ENCODE measurements around the gene KCTD16.

KCTD16 gene

DNA sequence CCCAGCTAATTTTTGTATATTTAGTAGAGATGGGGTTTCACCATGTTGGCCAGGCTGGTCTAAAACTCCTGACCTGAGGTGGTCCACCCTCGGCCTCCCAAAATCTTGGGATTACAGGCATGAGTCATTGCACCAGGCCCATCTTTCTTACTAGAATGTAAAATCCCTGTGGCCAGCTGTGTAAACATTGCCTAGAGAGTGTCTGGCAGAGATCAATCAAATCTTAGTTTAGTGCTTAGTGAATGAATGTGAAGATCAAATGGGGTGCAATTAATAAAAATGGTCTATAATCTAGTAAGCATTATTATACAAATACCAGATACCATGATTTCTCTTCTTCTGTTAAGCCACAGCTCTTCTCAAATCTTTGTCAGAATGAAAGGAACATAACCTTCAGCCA, 289.9 kb downstream of the KCTD16 start:
- no peak for DNase-seq (ENCODE audit: low read depth)

DNA sequence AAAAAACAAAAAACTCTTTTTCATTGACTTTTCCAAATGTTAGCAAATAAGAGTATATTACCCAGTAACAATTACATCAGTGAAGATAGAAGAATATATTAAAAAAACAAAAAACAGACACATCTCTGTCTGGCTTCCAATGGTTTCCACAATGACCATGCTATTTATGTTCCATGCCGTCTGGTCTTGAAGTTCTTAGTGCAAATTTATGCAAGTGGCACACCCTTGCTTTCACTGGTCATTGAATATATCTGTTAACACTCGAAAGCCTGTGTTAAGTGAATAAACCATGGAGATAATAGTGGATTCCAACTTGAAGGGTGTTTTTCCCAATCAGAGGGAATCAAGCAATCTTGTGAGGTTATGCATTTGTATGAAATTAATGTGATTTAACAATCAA, 291.9 kb downstream of the KCTD16 start:
- no peak for DNase-seq (ENCODE audit: low read depth)

GRCh38 chr5:144463481-144464223, 293.0 kb downstream of the KCTD16 start:
- no peak for DNase-seq (ENCODE audit: low read depth)

DNA sequence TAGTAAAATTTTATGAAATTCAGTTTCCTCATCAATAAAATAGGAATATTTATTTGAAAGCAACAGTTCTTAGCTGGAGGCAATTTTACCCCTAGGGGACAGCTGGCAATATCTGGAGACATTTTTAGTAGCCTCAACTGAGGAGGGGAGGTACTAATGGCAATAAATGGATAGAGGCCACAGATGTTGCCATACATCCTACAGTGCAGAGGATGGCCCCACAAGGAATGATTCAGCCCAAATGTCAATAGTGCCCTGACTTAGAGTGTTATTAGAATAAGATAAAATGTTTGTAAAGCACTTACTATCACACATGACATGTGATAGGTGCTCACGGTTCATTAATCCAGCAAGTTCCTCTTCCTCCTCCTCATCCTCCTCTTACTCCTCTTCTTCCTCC, 293.6 kb downstream of the KCTD16 start:
- DNase-seq (ENCODE audit: low read depth), result no peak

- no peak for DNase-seq (ENCODE audit: low read depth)
These were observed 294.8 kb downstream of the KCTD16 start for GRCh38 chr5:144465441-144465840.

- DNase-seq (ENCODE audit: low read depth), result no peak
These were observed 297.1 kb downstream of the KCTD16 start for GRCh38 chr5:144467792-144468191.

GRCh38 chr5:144468571-144468970, 297.9 kb downstream of the KCTD16 start:
- DNase-seq (ENCODE audit: low read depth), result no peak

DNA sequence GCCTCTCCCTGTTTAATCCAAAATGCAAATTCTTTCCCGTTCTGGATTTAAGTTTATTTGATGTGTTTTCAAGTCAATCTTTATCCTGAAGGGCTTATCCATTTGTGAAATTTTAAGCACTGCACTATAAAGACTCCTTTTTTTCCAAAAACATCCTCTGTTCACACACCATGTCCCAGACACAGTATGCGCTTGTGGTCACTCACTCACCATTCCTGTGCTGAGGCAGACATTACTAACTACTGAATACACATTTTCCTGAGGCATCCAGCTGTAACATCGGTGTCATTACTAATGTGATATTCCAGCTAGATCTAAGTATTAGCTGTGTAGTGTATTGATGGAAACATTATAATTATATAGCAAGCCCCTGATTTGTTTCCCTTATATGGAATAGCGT, 298.4 kb downstream of the KCTD16 start:
- no peak for DNase-seq (ENCODE audit: low read depth)

- no peak for DNase-seq (ENCODE audit: low read depth)
These were observed 301.5 kb downstream of the KCTD16 start for GRCh38 chr5:144472221-144472620.

DNA sequence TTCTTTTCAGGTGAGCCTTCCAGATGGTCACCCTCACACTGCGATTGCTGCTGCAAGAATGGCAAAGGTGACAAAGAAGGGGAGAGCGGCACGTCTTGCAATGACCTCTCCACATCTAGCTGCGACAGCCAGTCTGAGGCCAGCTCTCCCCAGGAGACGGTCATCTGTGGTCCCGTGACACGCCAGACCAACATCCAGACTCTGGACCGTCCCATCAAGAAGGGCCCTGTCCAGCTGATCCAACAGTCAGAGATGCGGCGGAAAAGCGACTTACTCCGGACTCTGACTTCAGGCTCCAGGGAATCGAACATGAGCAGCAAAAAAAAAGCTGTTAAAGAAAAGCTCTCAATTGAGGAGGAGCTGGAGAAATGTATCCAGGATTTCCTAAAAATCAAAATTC, 303.0 kb downstream of the KCTD16 start:
- DNase-seq (ENCODE audit: low read depth), result no peak

GRCh38 chr5:144478565-144478964, 307.9 kb downstream of the KCTD16 start:
- DNase-seq (ENCODE audit: low read depth), result no peak

DNA sequence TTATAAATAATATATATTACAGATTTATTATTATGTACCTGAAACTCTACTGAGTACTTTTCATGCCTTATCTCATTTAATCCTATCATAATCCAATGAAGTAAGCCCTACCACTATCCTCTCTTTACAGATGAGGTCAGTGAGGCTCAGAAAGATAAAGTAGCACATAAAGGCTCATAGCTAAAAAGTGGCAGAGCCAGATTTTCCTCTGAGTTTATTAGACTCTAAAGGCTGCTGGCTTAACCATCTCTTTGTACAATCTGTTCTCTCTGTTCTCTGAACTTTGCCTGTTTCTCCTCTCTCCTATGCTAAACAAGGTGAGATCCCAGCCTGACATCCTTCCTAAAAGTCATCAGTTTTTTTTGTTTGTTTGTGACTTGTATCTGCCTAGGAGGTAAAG, 311.2 kb downstream of the KCTD16 start:
- no peak for DNase-seq (ENCODE audit: low read depth)

- no peak for DNase-seq (ENCODE audit: low read depth)
These were observed 313.6 kb downstream of the KCTD16 start for GRCh38 chr5:144484124-144484897.

- no peak for DNase-seq (ENCODE audit: low read depth)
These were observed 314.9 kb downstream of the KCTD16 start for GRCh38 chr5:144485540-144485939.

DNA sequence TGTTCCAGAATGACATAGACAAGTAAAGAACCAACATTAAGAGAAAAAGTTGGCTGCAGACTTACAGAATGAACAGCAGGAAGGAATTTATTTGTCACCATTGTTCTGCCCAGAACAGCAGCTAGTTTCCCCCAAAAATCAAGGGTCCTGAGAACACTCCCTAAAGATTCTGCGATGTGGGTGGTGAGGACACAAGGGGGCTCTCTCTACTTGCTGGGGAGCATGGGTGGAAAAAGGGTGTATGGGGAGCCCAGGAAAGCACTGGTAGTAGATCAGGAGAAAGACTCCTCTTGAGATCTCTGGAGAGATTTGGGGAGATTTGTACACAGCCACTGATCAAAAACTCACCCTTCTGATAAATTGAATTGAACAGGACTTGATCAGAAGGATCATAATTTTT, 316.5 kb downstream of the KCTD16 start:
- DNase-seq (ENCODE audit: low read depth), result no peak

GRCh38 chr5:144487761-144488160, 317.1 kb downstream of the KCTD16 start:
- no peak for DNase-seq (ENCODE audit: low read depth)

DNA sequence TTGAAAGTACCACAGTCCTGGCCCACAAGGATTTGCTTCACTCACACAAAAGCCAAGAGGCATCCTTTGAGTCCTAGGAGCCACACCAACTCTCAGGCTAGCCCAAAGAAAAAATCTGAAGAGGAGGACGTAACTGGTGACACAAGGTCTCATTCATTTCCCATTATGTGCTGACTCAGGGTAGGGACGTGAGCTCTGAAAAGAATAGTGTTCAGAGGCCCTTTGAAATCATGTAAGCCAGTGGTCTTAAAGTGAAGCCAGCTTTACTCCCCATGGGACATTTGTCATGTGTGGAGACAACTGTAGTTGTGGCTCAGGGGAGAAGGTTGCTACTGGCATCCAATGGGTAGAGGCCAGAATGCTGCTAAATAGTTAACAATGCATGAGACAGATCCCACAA, 332.4 kb downstream of the KCTD16 start:
- no peak for DNase-seq (ENCODE audit: low read depth)

DNA sequence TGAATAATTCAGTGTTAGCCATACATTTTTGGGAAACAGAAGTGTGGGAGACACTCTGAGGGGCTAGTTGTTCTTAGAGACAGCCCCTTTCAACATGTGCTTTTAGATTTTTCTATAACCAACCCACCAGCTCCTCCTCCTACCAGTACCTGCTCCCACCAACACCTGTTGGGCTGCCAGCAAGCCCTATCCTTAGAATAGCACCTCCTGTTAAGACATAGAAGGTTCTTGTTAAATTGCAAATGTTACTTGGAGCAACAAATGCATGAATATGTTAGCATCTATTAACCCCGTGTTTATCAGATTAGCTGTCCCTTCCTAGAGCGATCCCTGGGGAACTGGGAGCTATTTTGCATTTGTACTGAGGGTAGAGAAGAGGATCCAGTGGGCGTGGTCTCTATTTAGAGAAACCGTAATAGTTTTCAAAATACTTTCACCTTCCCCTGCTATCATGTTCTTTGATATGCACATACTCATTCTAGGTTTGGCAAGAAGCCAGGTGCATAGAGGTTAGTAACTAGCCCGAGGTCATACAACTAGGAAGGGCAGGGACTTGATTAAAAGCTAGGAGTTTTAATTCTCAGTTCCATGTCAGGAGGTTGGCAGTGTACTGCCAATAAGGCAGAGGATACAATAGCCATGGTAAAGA, 334.4 kb downstream of the KCTD16 start:
- DNase-seq (ENCODE audit: low read depth), result no peak

DNA sequence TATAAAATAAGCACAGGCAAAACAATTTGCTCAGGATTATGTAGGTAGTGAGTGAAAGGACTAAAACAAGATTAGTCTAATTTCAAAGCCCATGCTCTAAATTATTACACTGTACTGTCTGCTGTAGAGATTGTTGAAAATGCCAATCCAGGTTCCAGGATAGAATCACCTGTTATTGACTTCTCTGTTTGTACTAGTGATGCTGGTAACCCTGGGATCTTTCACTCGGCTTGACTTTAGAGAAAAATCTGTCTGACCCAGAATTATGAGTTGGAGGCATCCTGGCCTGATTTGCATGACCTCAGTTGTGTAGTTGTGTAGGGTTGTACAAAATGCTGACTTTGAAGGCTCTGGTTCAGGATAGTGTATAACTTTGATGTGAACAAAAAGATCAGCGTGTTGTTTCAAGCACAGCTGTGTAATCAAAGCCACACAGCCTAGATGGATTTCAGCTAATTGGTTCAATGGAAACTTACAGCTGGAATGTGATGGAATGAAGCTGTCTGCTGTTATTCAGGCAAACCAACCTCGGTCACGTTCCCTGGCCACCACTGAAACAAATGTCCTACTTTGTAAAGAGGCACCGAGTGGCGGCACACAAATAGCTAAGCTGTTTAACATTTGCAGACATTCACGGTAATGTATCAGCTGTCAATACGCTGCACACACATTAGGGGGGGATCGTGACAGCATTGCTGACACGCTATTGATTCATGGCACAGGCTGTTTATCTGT, 340.3 kb downstream of the KCTD16 start:
- no peak for DNase-seq (ENCODE audit: low read depth)

DNA sequence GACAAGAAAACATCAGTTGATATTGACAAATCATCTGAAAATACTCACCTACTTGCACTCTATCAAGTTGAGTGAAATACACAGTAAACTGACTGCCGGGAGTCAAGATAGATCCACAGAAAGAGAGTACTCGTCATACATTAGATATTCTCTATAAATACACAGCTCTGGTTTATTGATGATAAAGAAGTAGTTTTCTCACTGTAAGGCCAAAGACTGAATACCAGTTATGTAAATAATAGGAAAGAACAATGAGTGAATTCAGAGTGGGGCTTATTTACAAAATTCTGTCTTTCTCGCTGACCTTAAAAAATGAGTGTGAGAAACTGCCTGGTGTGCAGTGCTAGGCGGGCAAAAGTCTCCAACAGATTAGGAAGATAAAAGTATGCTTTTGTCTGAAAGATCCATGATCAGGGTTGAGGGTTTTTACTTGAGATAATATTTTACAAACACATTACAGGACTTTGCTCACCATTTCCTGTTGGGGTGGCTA, 341.0 kb downstream of the KCTD16 start:
- no peak for DNase-seq (ENCODE audit: low read depth)

DNA sequence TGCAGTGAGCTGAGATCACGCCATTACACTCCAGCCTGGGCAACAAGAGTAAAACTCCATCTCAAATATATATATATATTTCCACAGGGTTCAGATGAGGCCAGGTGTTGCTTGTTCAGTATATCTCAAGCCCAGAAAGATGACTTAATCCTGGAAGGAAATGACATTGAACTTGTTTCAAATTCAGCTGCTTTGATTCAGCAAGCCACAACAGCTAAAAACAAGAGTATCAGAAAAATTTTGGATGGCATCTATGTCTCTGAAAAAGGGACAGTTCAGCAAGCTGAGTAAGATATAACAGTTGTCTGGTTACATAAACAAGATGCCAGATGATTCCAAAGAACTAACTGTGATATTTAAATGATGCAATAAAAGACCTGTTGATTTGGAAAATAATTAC, 352.0 kb downstream of the KCTD16 start:
- DNase-seq (ENCODE audit: low read depth), result no peak

DNA sequence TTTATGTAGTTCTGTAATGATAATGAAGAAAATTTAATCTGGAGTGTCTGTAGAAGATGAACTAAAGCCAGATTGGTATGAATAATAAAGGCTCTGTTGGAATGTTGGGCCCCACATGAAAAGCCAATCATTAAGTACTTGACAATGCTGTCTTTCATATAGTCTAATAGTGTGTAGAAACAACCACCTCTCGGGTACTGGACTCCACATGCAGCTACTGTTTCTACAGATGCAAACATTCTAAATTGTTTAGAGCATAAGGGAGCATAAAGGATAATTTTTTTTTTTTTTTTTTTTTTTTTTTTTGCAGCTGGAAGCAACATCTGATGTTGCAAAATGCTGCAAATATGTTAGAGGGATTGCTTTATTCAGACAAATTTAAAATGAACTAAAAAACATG, 354.3 kb downstream of the KCTD16 start:
- DNase-seq (ENCODE audit: low read depth), result no peak
